ENCODE results near the gene NPTN.

DNA sequence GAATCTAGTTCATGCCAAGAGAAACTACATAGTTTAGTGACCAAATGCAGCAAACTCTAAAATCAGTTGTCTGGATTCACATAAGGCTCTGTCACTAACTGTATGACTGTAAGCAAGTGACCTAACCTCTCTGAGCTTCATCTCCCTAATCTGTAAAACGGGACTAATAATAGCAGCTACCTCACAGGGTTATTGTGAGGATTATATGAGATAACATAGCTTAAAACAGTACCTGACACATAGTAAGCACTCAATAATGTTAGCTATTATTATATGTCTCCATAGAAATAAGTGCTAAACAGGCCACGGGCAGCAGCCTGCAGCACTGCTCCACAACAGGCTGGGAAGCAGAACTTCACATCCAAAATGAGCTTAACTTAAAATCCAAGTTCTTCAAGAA, 30.2 kb downstream of the NPTN start:
- TF ChIP-seq, protein P1, sequence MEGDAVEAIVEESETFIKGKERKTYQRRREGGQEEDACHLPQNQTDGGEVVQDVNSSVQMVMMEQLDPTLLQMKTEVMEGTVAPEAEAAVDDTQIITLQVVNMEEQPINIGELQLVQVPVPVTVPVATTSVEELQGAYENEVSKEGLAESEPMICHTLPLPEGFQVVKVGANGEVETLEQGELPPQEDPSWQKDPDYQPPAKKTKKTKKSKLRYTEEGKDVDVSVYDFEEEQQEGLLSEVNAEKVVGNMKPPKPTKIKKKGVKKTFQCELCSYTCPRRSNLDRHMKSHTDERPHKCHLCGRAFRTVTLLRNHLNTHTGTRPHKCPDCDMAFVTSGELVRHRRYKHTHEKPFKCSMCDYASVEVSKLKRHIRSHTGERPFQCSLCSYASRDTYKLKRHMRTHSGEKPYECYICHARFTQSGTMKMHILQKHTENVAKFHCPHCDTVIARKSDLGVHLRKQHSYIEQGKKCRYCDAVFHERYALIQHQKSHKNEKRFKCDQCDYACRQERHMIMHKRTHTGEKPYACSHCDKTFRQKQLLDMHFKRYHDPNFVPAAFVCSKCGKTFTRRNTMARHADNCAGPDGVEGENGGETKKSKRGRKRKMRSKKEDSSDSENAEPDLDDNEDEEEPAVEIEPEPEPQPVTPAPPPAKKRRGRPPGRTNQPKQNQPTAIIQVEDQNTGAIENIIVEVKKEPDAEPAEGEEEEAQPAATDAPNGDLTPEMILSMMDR (IDR thresholded peaks at IDR 0.05) = no peak
- TF ChIP-seq POLR2A (IDR thresholded peaks at IDR 0.05; ENCODE audit: low read length) (no peak), MYC (IDR thresholded peaks at IDR 0.05; ENCODE audit: borderline replicate concordance, low read length) (no peak), EP300 (IDR thresholded peaks at IDR 0.05) (no peak)

Data from A549 (cell line).